ENCODE results near the gene CD7. TPM values are rescaled to one million over a fixed set of nuclear protein-coding genes. Genes with fewer than 3 reads are reported as not detected.

CD7 gene
- total RNA-seq, 2 experiments from 2014 or later: 289 to 292 TPM

GRCh38 chr17:82330322-82331239, 13.2 kb upstream of the CD7 start:
- Mint-ChIP-seq H3K27me3 (peaks cover 7% of the 10 kb centered on the region), H3K36me3 (ENCODE audit: low read depth) (no peaks in the 10 kb centered on the region), H3K9me3 (no peaks in the 10 kb centered on the region), H3K27ac (no peak overlapping the region), H3K4me1 (ENCODE audit: low read depth) (peaks cover 18% of the 10 kb centered on the region), H3K4me3 (no peak overlapping the region)
- DNase-seq (no peak), ATAC-seq (no peak)
- TF ChIP-seq CTCF (IDR thresholded peaks at IDR 0.05): no peak
- POLR2A ChIA-PET: interaction anchor here (0.7 to 1.7 kb wide), 4 partner anchors 29 to 48 kb away, joined by 3 to 7 read pairs (median 4); no protein-coding TSS in a partner anchor
- intact Hi-C loops (cut with micrococcal nuclease): no loop called here
- CTCF ChIA-PET: interaction anchor here (2.6 kb wide), 1 partner anchor 10 kb away, joined by 8 read pairs; no protein-coding TSS in a partner anchor

GRCh38 chr17:82329683-82330321, 12.4 kb upstream of the CD7 start:
- Mint-ChIP-seq H3K4me1 (ENCODE audit: low read depth) (peaks cover 15% of the 10 kb centered on the region), H3K27ac (no peak overlapping the region), H3K27me3 (peaks cover 7% of the 10 kb centered on the region), H3K4me3 (no peak overlapping the region), H3K9me3 (no peaks in the 10 kb centered on the region), H3K36me3 (ENCODE audit: low read depth) (no peaks in the 10 kb centered on the region)
- ATAC-seq (no peak), DNase-seq (no peak)
- intact Hi-C loops (cut with micrococcal nuclease): no loop called here
- ChIA-PET CTCF (interaction anchor here (2.6 kb wide), 1 partner anchor 9 kb away, joined by 8 read pairs; no protein-coding TSS in a partner anchor), POLR2A (interaction anchor here (1.0 to 1.5 kb wide), 2 partner anchors 28 to 32 kb away, joined by 3 to 7 read pairs; no protein-coding TSS in a partner anchor)
- TF ChIP-seq CTCF (IDR thresholded peaks at IDR 0.05): no peak

GRCh38 chr17:82328994-82329507, 11.6 kb upstream of the CD7 start:
- Mint-ChIP-seq H3K9me3 (no peaks in the 10 kb centered on the region), H3K4me3 (no peak overlapping the region), H3K4me1 (ENCODE audit: low read depth) (peaks cover 16% of the 10 kb centered on the region), H3K27ac (no peak overlapping the region), H3K36me3 (ENCODE audit: low read depth) (peaks cover 3% of the 10 kb centered on the region), H3K27me3 (peaks cover 7% of the 10 kb centered on the region)
- DNase-seq (no peak), ATAC-seq (no peak)
- intact Hi-C loops (cut with micrococcal nuclease): no loop called here
- ChIA-PET CTCF (interaction anchor here (2.6 kb wide), 1 partner anchor 8 kb away, joined by 8 read pairs; no protein-coding TSS in a partner anchor), POLR2A (interaction anchor here (1.0 kb wide), 1 partner anchor 27 kb away, joined by 3 read pairs; no protein-coding TSS in a partner anchor)
- TF ChIP-seq CTCF (IDR thresholded peaks at IDR 0.05): no peak

GRCh38 chr17:82328141-82328993, 11.0 kb upstream of the CD7 start:
- Mint-ChIP-seq H3K4me1 (ENCODE audit: low read depth) (peaks cover 21% of the 10 kb centered on the region), H3K4me3 (no peak overlapping the region), H3K27ac (no peak overlapping the region), H3K9me3 (no peaks in the 10 kb centered on the region), H3K36me3 (ENCODE audit: low read depth) (peaks cover 3% of the 10 kb centered on the region), H3K27me3 (peaks cover 7% of the 10 kb centered on the region)
- no peak for TF ChIP-seq CTCF (IDR thresholded peaks at IDR 0.05)
- POLR2A ChIA-PET: interaction anchor here (1.0 to 1.2 kb wide), 2 partner anchors 11 to 84 kb away, joined by 3 read pairs; partner anchors contain the start of gene CD7
- CTCF ChIA-PET: no interaction called here
- DNase-seq: no peak
- intact Hi-C loops (cut with micrococcal nuclease): no loop called here
- no peak for ATAC-seq
